Hematopoietic multipotent progenitor cell (in vitro differentiated cells): ENCODE results near the gene CYP2A13. TPM values are rescaled to one million over a fixed set of nuclear protein-coding genes. Genes with fewer than 3 reads are reported as not detected.
"Not testable (repeated sequence)": the region's sequence is repeated elsewhere in the genome, so short reads cannot be mapped to it uniquely, and the experiment has no call there.

Source experiments
- DNase-seq, 3 donors: peaks; one replicate each; pipeline ENCODE4 v3.0.0-alpha.2; 2011 to 2015; ENCODE audit warnings: low read depth in 2 of 3, low spot score in 2 of 3
- total RNA-seq: library from RNA; depleted of rRNA; stranded (reverse); fragments of >200 nt; gene quantifications from one replicate; pipeline ENCODE4 v1.2.3, GENCODE V29; 2012

CYP2A13 gene
- not detected for total RNA-seq

GRCh38 chr19:41088151-41088550 lies at the start of gene CYP2A13:
Gene CYP2A13, plus strand, starts transcription at chr19:41088451. Its CDS starts 21 bp downstream, at chr19:41088472.
- DNase-seq = no peak

- DNase-seq = no peak
Observed at GRCh38 chr19:41039806-41040205, 48.4 kb upstream of the CYP2A13 start.

GRCh38 chr19:41045095-41045494 lies 43.2 kb upstream of the CYP2A13 start:
- not testable (repeated sequence) for DNase-seq

GRCh38 chr19:41050426-41050825 lies 37.8 kb upstream of the CYP2A13 start:
- no peak for DNase-seq

GRCh38 chr19:41052162-41052561 lies 36.1 kb upstream of the CYP2A13 start:
- DNase-seq = not testable (repeated sequence)

- not testable (repeated sequence) for DNase-seq
Observed at GRCh38 chr19:41053331-41053730, 34.9 kb upstream of the CYP2A13 start.

- DNase-seq = no peak
Observed at GRCh38 chr19:41064974-41065569, 23.2 kb upstream of the CYP2A13 start.

- DNase-seq = no peak
Observed at GRCh38 chr19:41076286-41076685, 12.0 kb upstream of the CYP2A13 start.

- DNase-seq = no peak
Observed at GRCh38 chr19:41083516-41083915, 4.7 kb upstream of the CYP2A13 start.

- no peak for DNase-seq
Observed at GRCh38 chr19:41085748-41086415, 2.4 kb upstream of the CYP2A13 start.

GRCh38 chr19:41089959-41090358 lies 1.7 kb downstream of the CYP2A13 start:
- no peak for DNase-seq

- DNase-seq = no peak
Observed at GRCh38 chr19:41095703-41096102, 7.5 kb downstream of the CYP2A13 start.

- no peak for DNase-seq
Observed at GRCh38 chr19:41096353-41096752, 8.1 kb downstream of the CYP2A13 start.

GRCh38 chr19:41097302-41097701 lies 9.1 kb downstream of the CYP2A13 start:
- no peak for DNase-seq

- DNase-seq = no peak
Observed at GRCh38 chr19:41098762-41099161, 10.5 kb downstream of the CYP2A13 start.

- not testable (repeated sequence) for DNase-seq
Observed at GRCh38 chr19:41102210-41102609, 14.0 kb downstream of the CYP2A13 start.

- no peak for DNase-seq
Observed at GRCh38 chr19:41106177-41106576, 17.9 kb downstream of the CYP2A13 start.

- DNase-seq = no peak
Observed at GRCh38 chr19:41111296-41111695, 23.0 kb downstream of the CYP2A13 start.

GRCh38 chr19:41111750-41112295 lies 23.6 kb downstream of the CYP2A13 start:
- no peak for DNase-seq

- DNase-seq = no peak
Observed at GRCh38 chr19:41112728-41113290, 24.6 kb downstream of the CYP2A13 start.

- no peak for DNase-seq
Observed at GRCh38 chr19:41114132-41114531, 25.9 kb downstream of the CYP2A13 start, which contains the start of gene CYP2F1. Gene CYP2F1, plus strand, starts transcription at chr19:41114432. Its CDS starts 1,757 bp downstream, at chr19:41116189.

GRCh38 chr19:41116261-41116660 lies 28.0 kb downstream of the CYP2A13 start:
- DNase-seq = no peak
